Smooth muscle cell (in vitro differentiated cells): ENCODE measurements around the gene TTC34. TPM values are rescaled to one million over a fixed set of nuclear protein-coding genes. Genes with fewer than 3 reads are reported as not detected.

Source experiments
- DNase-seq: peaks from one replicate; lab custom pipeline; 2025; ENCODE audit not compliant: unreplicated experiment; lab: John Stamatoyannopoulos, UW
- H2AFZ ChIP-seq: fragments of 200-600 bp; sonication (generic); 2 replicates; pipeline ENCODE4 v1.6.0; 2016; ENCODE audit warnings: antibody characterized with exemption, low read depth, mild to moderate bottlenecking
- H3F3A ChIP-seq: fragments of 200-600 bp; sonication (generic); 2 replicates; pipeline ENCODE4 v1.6.0; 2017; ENCODE audit warnings: antibody characterized with exemption, low read depth
- H3K27ac ChIP-seq: fragments of 200-600 bp; sonication (generic); 2 replicates; pipeline ENCODE4 v1.5.1; 2016; ENCODE audit warnings: low read depth, mild to moderate bottlenecking
- H3K27me3 ChIP-seq: fragments of 200-600 bp; sonication (generic); 2 replicates; pipeline ENCODE4 v1.6.1; 2016; ENCODE audit warnings: low read depth, mild to moderate bottlenecking
- H3K36me3 ChIP-seq: fragments of 200-600 bp; sonication (generic); 2 replicates; pipeline ENCODE4 v1.5.1; 2016; ENCODE audit warnings: low read depth
- H3K4me1 ChIP-seq: fragments of 200-600 bp; sonication (generic); 2 replicates; pipeline ENCODE4 v1.5.1; 2016; ENCODE audit warnings: low read depth
- H3K4me2 ChIP-seq: fragments of 200-600 bp; sonication (generic); 2 replicates; pipeline ENCODE4 v1.6.0; 2016; ENCODE audit warnings: mild to moderate bottlenecking
- H3K4me3 ChIP-seq: fragments of 200-600 bp; sonication (generic); 2 replicates; pipeline ENCODE4 v1.5.1; 2016; ENCODE audit warnings: mild to moderate bottlenecking
- H3K79me2 ChIP-seq: fragments of 200-600 bp; sonication (generic); 2 replicates; pipeline ENCODE4 v1.6.0; 2016; ENCODE audit warnings: low read depth, mild to moderate bottlenecking
- H3K9ac ChIP-seq: fragments of 200-600 bp; sonication (generic); 2 replicates; pipeline ENCODE4 v1.6.0; 2016; ENCODE audit warnings: low read depth
- H3K9me3 ChIP-seq: fragments of 200-600 bp; sonication (generic); replicated peaks from 2 replicates; pipeline ENCODE4 v1.5.1; 2016; ENCODE audit warnings: low read depth
- H4K20me1 ChIP-seq: fragments of 200-600 bp; sonication (generic); 2 replicates; pipeline ENCODE4 v1.6.0; 2016; ENCODE audit warnings: low read depth
- CTCF ChIP-seq: fragments of 200-600 bp; sonication (generic); IDR thresholded peaks from 2 replicates; pipeline ENCODE4 v1.5.1; 2017; ENCODE audit warnings: borderline replicate concordance, mild to moderate bottlenecking, antibody characterized with exemption; ENCODE audit not compliant: insufficient read depth, poor library complexity, severe bottlenecking
- WGBS: methylation state at CpG from one replicate; pipeline ENCODE4 v1.1.7; 2016; ENCODE audit warnings: low lambda C conversion rate; 5-methylcytosine and 5-hydroxymethylcytosine counted together
- polyA plus RNA-seq: library from polyadenylated mRNA; unstranded; fragments of >200 nt; fragmentation: Nextera tagmentation; extraction: Ambion mirVana; gene quantifications from 2 replicates; pipeline ENCODE4 v1.2.1, GENCODE V29; 2016
- total RNA-seq: library from RNA; depleted of rRNA; stranded (reverse); fragments of >200 nt; gene quantifications from 2 replicates; pipeline ENCODE4 v1.2.3, GENCODE V29; 2014

Gene TTC34
- total and polyA plus RNA-seq, 2 experiments from 2014 or later, result 0.01 to 0.04 TPM

- Histone ChIP-seq H3K36me3 (no peaks in the 10 kb centered on the region), H3F3A (no peaks in the 10 kb centered on the region), H3K4me1 (no peaks in the 10 kb centered on the region), H3K9me3 (no peaks in the 10 kb centered on the region), H3K27ac (no peak overlapping the region), H3K4me3 (no peak overlapping the region), H3K27me3 (no peaks in the 10 kb centered on the region), H3K79me2 (no peaks in the 10 kb centered on the region), H2AFZ (no peak overlapping the region), H4K20me1 (no peaks in the 10 kb centered on the region), H3K9ac (no peak overlapping the region), H3K4me2 (no peak overlapping the region)
- 89% methylated on average over 27 of the region's 34 CpGs for WGBS
- no peak for TF ChIP-seq CTCF
- no peak for DNase-seq
Observed at GRCh38 chr1:2808831-2809605, 7.5 kb upstream of the TTC34 start.

GRCh38 chr1:2808386-2808705 lies 6.9 kb upstream of the TTC34 start:
- no peaks in the 10 kb centered on the region for H3K79me2 ChIP-seq
- TF ChIP-seq CTCF, result no peak

GRCh38 chr1:2807678-2808385 lies 6.3 kb upstream of the TTC34 start:
- 86% methylated on average over 30 of the region's 30 CpGs for WGBS
- no peak overlapping the region for H3K27ac ChIP-seq
- no peaks in the 10 kb centered on the region for H3K79me2 ChIP-seq
- no peak overlapping the region for H3K9ac ChIP-seq
- no peaks in the 10 kb centered on the region for H3K36me3 ChIP-seq
- no peaks in the 10 kb centered on the region for H3K4me1 ChIP-seq
- TF ChIP-seq CTCF, result no peak
- H2AFZ ChIP-seq, result no peak overlapping the region
- no peak overlapping the region for H3K4me3 ChIP-seq
- H4K20me1 ChIP-seq, result no peaks in the 10 kb centered on the region
- no peaks in the 10 kb centered on the region for H3K27me3 ChIP-seq
- no peak for DNase-seq
- no peaks in the 10 kb centered on the region for H3K9me3 ChIP-seq
- no peak overlapping the region for H3K4me2 ChIP-seq
- H3F3A ChIP-seq, result no peaks in the 10 kb centered on the region

More at GRCh38 chr1:2808386-2808705, 6.9 kb upstream of the TTC34 start:
- DNase-seq, result no peak
- H3F3A ChIP-seq, result no peaks in the 10 kb centered on the region
- no peaks in the 10 kb centered on the region for H3K36me3 ChIP-seq
- H2AFZ ChIP-seq, result no peak overlapping the region
- no peaks in the 10 kb centered on the region for H3K27me3 ChIP-seq
- H3K4me1 ChIP-seq, result no peaks in the 10 kb centered on the region
- H4K20me1 ChIP-seq, result no peaks in the 10 kb centered on the region
- no peak overlapping the region for H3K4me3 ChIP-seq
- no peak overlapping the region for H3K4me2 ChIP-seq
- no peak overlapping the region for H3K27ac ChIP-seq
- no peak overlapping the region for H3K9ac ChIP-seq
- WGBS, result 86% methylated on average over 10 of the region's 10 CpGs
- H3K9me3 ChIP-seq, result no peaks in the 10 kb centered on the region
